Mononuclear cell (primary cell): Measurements from ENCODE around the gene DPF1. TPM values are rescaled to one million over a fixed set of nuclear protein-coding genes. Genes with fewer than 3 reads are reported as not detected.
"Not testable (repeated sequence)": the region's sequence is repeated elsewhere in the genome, so short reads cannot be mapped to it uniquely, and the experiment has no call there.

ENCODE experiments used
- H3K27me3 ChIP-seq: 2 replicates; pipeline ENCODE4 v1.6.0; 2011; ENCODE audit warnings: low read length, control low read depth; ENCODE audit not compliant: insufficient read depth
- H3K4me1 ChIP-seq: 2 replicates; pipeline ENCODE4 v1.5.1; 2011; ENCODE audit warnings: mild to moderate bottlenecking, low read length, control low read depth; ENCODE audit not compliant: insufficient read depth
- H3K4me3 ChIP-seq: 2 replicates; pipeline ENCODE4 v1.5.1; 2011; ENCODE audit warnings: mild to moderate bottlenecking, low read length, moderate library complexity
- H3K9me3 ChIP-seq: 2 replicates; pipeline ENCODE4 v1.5.1; 2011; ENCODE audit warnings: low read depth, mild to moderate bottlenecking, control low read depth, low read length
- total RNA-seq: library from RNA; depleted of rRNA; stranded (reverse); fragments of >200 nt; gene quantifications from one replicate; pipeline ENCODE4 v1.2.3, GENCODE V29; 2012

The DPF1 gene
- not detected for total RNA-seq

- Histone ChIP-seq H3K4me3 (no peak within 1 kb of the TSS), H3K4me1 (peaks cover 13% of the 10 kb centered on the region), H3K27me3 (peaks cover 61% of the 10 kb centered on the region), H3K9me3 (no peaks in the 10 kb centered on the region)
Measured at GRCh38 chr19:38224014-38224862, at the start of gene DPF1. TSS of gene DPF1 (minus strand) at chr19:38224222. CDS start at chr19:38224142, 80 bp downstream.

- Histone ChIP-seq H3K4me3 (no peak overlapping the region), H3K27me3 (no peaks in the 10 kb centered on the region), H3K9me3 (no peaks in the 10 kb centered on the region), H3K4me1 (no peaks in the 10 kb centered on the region)
Measured at GRCh38 chr19:38273499-38273898, 49.5 kb upstream of the DPF1 start.

GRCh38 chr19:38270587-38271167, 46.7 kb upstream of the DPF1 start:
- no peak overlapping the region for H3K4me3 ChIP-seq
- no peaks in the 10 kb centered on the region for H3K9me3 ChIP-seq

GRCh38 chr19:38268539-38268938, 44.5 kb upstream of the DPF1 start:
- no peaks in the 10 kb centered on the region for H3K9me3 ChIP-seq
- no peaks in the 10 kb centered on the region for H3K27me3 ChIP-seq
- peaks cover 37% of the 10 kb centered on the region for H3K4me1 ChIP-seq
- no peak overlapping the region for H3K4me3 ChIP-seq

More at GRCh38 chr19:38270587-38271167, 46.7 kb upstream of the DPF1 start:
- no peaks in the 10 kb centered on the region for H3K27me3 ChIP-seq
- H3K4me1 ChIP-seq = peaks cover 16% of the 10 kb centered on the region

- peaks cover 42% of the 10 kb centered on the region for H3K4me1 ChIP-seq
- no peaks in the 10 kb centered on the region for H3K27me3 ChIP-seq
- H3K9me3 ChIP-seq = no peaks in the 10 kb centered on the region
- no peak overlapping the region for H3K4me3 ChIP-seq
Measured at GRCh38 chr19:38267761-38268483, 43.9 kb upstream of the DPF1 start.

GRCh38 chr19:38266981-38267597, 43.1 kb upstream of the DPF1 start:
- Histone ChIP-seq H3K27me3 (no peaks in the 10 kb centered on the region), H3K4me3 (no peak overlapping the region), H3K9me3 (no peaks in the 10 kb centered on the region), H3K4me1 (peaks cover 42% of the 10 kb centered on the region)

GRCh38 chr19:38265921-38266429, 42.0 kb upstream of the DPF1 start:
- no peak overlapping the region for H3K4me3 ChIP-seq

GRCh38 chr19:38265213-38265861, 41.3 kb upstream of the DPF1 start:
- no peaks in the 10 kb centered on the region for H3K9me3 ChIP-seq
- H3K4me1 ChIP-seq = peaks cover 42% of the 10 kb centered on the region
- no peaks in the 10 kb centered on the region for H3K27me3 ChIP-seq
- peak overlapping the region; percentile 57 for H3K4me3 ChIP-seq

More at GRCh38 chr19:38265921-38266429, 42.0 kb upstream of the DPF1 start:
- no peaks in the 10 kb centered on the region for H3K27me3 ChIP-seq
- H3K4me1 ChIP-seq = peaks cover 42% of the 10 kb centered on the region
- no peaks in the 10 kb centered on the region for H3K9me3 ChIP-seq

- no peaks in the 10 kb centered on the region for H3K27me3 ChIP-seq
- no peaks in the 10 kb centered on the region for H3K9me3 ChIP-seq
- peaks cover 42% of the 10 kb centered on the region for H3K4me1 ChIP-seq
- peak within 1 kb of the TSS; percentile 57 for H3K4me3 ChIP-seq
Measured at GRCh38 chr19:38264486-38265212, 40.6 kb upstream of the DPF1 start, which contains the start of gene SPINT2. TSS of gene SPINT2 (plus strand) at chr19:38264573. CDS start at chr19:38264893, 320 bp downstream.

- Histone ChIP-seq H3K4me3 (peak overlapping the region; percentile 57), H3K9me3 (no peaks in the 10 kb centered on the region), H3K27me3 (no peaks in the 10 kb centered on the region), H3K4me1 (peaks cover 42% of the 10 kb centered on the region)
Measured at GRCh38 chr19:38263689-38264485, 39.9 kb upstream of the DPF1 start.

- H3K4me1 ChIP-seq = peaks cover 42% of the 10 kb centered on the region
- H3K4me3 ChIP-seq = no peak overlapping the region
- no peaks in the 10 kb centered on the region for H3K27me3 ChIP-seq
- no peaks in the 10 kb centered on the region for H3K9me3 ChIP-seq
Measured at GRCh38 chr19:38262585-38263268, 38.7 kb upstream of the DPF1 start.

- H3K4me1 ChIP-seq = peaks cover 40% of the 10 kb centered on the region
- H3K9me3 ChIP-seq, H3K4me3 ChIP-seq, H3K27me3 ChIP-seq: not testable (repeated sequence)
Measured at GRCh38 chr19:38261942-38262341, 37.9 kb upstream of the DPF1 start.
